ENCODE results near the gene ACAD10. TPM values are rescaled to one million over a fixed set of nuclear protein-coding genes. Genes with fewer than 3 reads are reported as not detected.
"Not testable (repeated sequence)": the region's sequence is repeated elsewhere in the genome, so short reads cannot be mapped to it uniquely, and the experiment has no call there.

Gene ACAD10
- total RNA-seq, 2 donors from 2014 or later = 13.0 to 18.2 TPM

DNA sequence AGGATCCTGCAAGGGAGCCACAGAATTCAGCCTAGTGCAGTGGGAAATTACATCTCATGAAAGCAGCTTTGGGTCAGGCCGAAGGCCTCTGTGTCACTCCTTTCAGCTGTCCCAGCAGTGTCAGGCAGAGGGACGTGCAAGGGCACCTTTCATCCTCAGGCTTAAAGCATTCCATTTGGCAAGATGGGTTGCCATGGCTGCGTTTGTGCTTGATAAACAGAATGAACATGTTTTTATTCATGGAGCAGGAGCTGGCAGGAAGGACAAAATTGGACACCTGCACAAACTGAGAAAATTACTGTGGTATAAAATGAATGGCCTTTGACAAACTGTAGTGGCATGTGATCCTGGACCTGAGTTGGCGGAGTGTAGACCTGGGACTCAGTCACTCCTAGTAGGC lies 29.4 kb downstream of the ACAD10 start:
- H3K36me3 ChIP-seq = peaks cover 68% of the 10 kb centered on the region
- no peaks in the 10 kb centered on the region for H3K9me3 ChIP-seq
- no peak overlapping the region for H3K4me3 ChIP-seq
- no peaks in the 10 kb centered on the region for H3K27me3 ChIP-seq
- TF ChIP-seq, protein P1, sequence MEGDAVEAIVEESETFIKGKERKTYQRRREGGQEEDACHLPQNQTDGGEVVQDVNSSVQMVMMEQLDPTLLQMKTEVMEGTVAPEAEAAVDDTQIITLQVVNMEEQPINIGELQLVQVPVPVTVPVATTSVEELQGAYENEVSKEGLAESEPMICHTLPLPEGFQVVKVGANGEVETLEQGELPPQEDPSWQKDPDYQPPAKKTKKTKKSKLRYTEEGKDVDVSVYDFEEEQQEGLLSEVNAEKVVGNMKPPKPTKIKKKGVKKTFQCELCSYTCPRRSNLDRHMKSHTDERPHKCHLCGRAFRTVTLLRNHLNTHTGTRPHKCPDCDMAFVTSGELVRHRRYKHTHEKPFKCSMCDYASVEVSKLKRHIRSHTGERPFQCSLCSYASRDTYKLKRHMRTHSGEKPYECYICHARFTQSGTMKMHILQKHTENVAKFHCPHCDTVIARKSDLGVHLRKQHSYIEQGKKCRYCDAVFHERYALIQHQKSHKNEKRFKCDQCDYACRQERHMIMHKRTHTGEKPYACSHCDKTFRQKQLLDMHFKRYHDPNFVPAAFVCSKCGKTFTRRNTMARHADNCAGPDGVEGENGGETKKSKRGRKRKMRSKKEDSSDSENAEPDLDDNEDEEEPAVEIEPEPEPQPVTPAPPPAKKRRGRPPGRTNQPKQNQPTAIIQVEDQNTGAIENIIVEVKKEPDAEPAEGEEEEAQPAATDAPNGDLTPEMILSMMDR (IDR thresholded peaks at IDR 0.05) = no peak
- H3K4me1 ChIP-seq = peaks cover 0 to 10% of the 10 kb centered on the region in 2 donors
- peak overlapping the region; percentile 68 to 80 for H3K27ac ChIP-seq
- peak; percentile 59 for DNase-seq (ENCODE audit: low spot score)

DNA sequence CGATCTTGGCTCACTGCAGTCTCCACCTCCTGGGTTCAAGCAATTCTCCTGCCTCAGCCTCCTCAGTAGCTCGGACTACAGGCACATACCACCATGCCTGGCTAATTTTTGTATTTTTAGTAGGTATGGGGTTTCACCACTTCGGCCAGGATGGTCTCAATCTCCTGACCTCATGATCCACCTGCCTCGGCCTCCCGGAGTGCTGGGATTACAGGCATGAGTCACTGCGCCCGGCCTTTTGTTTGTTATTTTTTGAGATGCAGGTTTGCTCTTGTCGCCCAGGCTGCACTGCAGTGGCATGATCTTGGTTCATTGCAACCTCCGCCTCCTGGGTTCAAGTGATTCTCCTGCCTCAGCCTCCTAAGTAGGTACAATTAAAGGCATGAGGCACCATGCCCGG lies 33.5 kb downstream of the ACAD10 start:
- DNase-seq (ENCODE audit: low spot score); H3K4me3 ChIP-seq; H3K4me1 ChIP-seq; H3K27me3 ChIP-seq; H3K27ac ChIP-seq; H3K9me3 ChIP-seq: not testable (repeated sequence)
- H3K36me3 ChIP-seq = peaks cover 45% of the 10 kb centered on the region

DNA sequence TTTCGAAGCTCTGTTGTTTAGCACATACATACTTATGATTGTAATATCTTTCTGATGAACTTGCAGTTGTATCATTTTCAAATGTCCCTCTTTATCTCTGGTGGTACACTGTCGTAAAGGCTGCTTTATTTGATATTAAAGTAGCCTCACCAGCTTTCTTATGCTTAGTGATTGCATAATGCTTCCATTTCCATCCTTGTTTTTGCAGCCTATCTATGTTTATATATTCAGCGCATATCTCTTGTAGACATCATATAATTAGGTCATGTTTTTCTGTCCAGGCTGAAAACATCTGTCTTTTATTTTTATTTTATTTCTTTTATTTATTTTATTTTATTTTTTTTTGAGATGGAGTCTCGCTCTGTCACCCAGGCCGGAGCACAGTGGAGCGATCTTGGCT lies 34.6 kb downstream of the ACAD10 start:
- TF ChIP-seq, protein P1 (IDR thresholded peaks at IDR 0.05) = no peak
- no peak for DNase-seq (ENCODE audit: low spot score)
- Histone ChIP-seq H3K4me3 (no peak overlapping the region), H3K4me1 (peaks cover 0 to 4% of the 10 kb centered on the region in 2 donors), H3K27ac (no peak overlapping the region), H3K36me3 (peaks cover 44% of the 10 kb centered on the region), H3K9me3 (no peaks in the 10 kb centered on the region), H3K27me3 (no peaks in the 10 kb centered on the region)

DNA sequence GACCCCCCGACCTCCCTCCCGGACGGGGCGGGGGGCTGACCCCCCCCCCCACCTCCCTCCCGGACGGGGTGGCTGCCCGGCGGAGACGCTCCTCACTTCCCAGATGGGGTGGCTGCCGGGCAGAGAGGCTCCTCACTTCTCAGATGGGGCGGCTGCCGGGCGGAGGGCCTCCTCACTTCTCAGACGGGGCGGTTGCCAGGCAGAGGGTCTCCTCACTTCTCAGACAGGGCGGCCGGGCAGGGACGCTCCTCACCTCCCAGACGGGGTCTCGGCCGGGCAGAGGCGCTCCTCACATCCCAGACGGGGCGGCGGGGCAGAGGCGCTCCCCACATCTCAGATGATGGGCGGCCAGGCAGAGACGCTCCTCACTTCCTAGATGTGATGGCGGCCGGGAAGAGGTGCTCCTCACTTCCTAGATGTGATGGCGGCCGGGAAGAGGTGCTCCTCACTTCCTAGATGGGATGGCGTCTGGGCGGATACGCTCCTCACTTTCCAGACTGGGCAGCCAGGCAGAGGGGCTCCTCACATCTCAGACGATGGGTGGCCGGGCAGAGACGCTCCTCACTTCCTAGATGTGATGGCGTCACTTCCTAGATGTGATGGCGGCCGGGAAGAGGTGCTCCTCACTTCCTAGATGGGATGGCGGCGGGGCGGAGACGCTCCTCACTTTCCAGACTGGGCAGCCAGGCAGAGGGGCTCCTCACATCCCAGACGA lies 38.0 kb downstream of the ACAD10 start:
- DNase-seq (ENCODE audit: low spot score); H3K4me3 ChIP-seq; H3K27me3 ChIP-seq; H3K9me3 ChIP-seq; H3K27ac ChIP-seq; H3K4me1 ChIP-seq: not testable (repeated sequence)
- peaks cover 43% of the 10 kb centered on the region for H3K36me3 ChIP-seq

DNA sequence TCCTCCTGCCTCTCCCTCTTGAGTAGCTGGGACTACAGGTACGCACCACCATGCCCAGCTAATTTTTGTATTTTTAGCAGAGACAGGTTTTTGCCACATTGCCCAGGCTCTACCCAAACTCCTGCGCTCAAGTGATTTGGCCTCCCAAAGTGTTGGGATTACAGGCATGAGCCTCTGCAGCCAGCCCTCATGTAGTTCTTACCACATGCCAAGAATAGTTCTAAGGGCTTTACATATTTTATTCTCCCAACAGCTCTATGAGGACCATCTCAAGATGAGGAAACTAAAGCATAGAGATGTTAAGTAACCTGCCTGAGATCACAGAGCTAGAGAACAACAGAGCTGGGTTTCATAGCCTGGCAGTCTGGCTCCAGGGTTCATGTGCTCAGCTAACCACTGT lies 42.9 kb downstream of the ACAD10 start:
- peaks cover 39% of the 10 kb centered on the region for H3K36me3 ChIP-seq
- no peaks in the 10 kb centered on the region for H3K4me1 ChIP-seq
- H3K4me3 ChIP-seq = no peak overlapping the region
- DNase-seq (ENCODE audit: low spot score) = no peak
- TF ChIP-seq, protein P1 (IDR thresholded peaks at IDR 0.05) = no peak
- H3K27ac ChIP-seq = no peak overlapping the region
- no peaks in the 10 kb centered on the region for H3K9me3 ChIP-seq
- H3K27me3 ChIP-seq = no peaks in the 10 kb centered on the region

DNA sequence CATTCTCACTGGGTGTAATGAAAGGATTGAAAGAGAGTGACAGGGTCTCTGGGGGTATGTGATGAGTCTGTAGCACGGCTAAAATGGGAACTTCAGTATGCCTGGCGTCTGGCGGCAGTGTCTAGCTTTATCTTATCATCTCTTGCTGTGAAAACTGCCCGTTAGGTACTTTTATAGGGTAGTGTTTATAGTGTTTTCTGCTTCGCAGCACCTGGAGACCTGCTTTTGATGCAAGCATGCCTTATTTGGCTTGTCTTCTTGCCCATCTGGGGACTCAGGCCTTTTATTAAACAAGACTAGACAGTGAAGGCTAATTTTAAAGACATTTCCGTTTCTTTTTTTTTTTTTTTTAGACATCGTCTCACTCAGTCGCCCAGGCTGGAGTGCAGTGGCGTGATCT lies 44.6 kb downstream of the ACAD10 start:
- DNase-seq (ENCODE audit: low spot score) = no peak
- TF ChIP-seq, protein P1 (IDR thresholded peaks at IDR 0.05) = no peak
- H3K27ac ChIP-seq = no peak overlapping the region
- peaks cover 47% of the 10 kb centered on the region for H3K36me3 ChIP-seq
- no peaks in the 10 kb centered on the region for H3K4me1 ChIP-seq
- H3K27me3 ChIP-seq = no peaks in the 10 kb centered on the region
- H3K9me3 ChIP-seq = no peaks in the 10 kb centered on the region
- H3K4me3 ChIP-seq = no peak overlapping the region

DNA sequence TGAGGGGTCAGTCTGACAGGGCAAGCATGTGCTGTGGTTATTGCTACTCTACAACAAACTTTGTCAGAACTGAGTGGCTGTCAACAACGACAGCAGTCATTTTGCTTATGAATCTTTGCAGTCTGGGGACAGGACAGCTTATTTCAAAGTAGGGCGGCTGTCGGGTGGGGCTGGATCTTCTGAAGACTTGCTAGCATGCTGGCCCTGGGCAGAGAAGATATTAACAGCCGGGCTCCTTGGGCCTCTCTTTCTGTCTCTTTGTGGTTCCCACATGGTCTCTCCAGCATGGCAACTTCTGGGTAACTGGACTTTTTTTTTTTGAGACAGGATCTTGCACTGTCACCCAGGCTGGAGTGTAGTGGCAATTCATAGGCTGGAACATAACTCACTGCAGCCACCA lies 46.9 kb downstream of the ACAD10 start:
- Histone ChIP-seq H3K4me3 (no peak overlapping the region), H3K9me3 (no peaks in the 10 kb centered on the region), H3K27ac (no peak overlapping the region), H3K4me1 (no peaks in the 10 kb centered on the region), H3K36me3 (peaks cover 48% of the 10 kb centered on the region), H3K27me3 (no peaks in the 10 kb centered on the region)
- TF ChIP-seq, protein P1 (IDR thresholded peaks at IDR 0.05) = no peak
- no peak for DNase-seq (ENCODE audit: low spot score)
